K562 (cell line): Measurements from ENCODE around the gene ZNF791. TPM values are rescaled to one million over a fixed set of nuclear protein-coding genes. Genes with fewer than 3 reads are reported as not detected.
A peak's percentile ranks its signal among the peaks of the same experiment; 100 is the strongest.

ENCODE experiments used
- ASH1L ChIP-seq: fragments of 450-650 bp; IDR thresholded peaks from 2 replicates; pipeline ENCODE4 v1.6.1; 2018; ENCODE audit warnings: borderline replicate concordance, mild to moderate bottlenecking, low read depth; ENCODE audit not compliant: partially characterized antibody
- ETV5 ChIP-seq: sonication (generic); formaldehyde crosslinking; IDR thresholded peaks from 2 replicates; pipeline ENCODE4 v1.4.0; 2020; ENCODE audit warnings: low read depth, mild to moderate bottlenecking, missing genetic modification reagents
- GTF2A2 ChIP-seq: IDR thresholded peaks from 2 replicates; pipeline ENCODE4 v1.6.1; 2016; ENCODE audit warnings: mild to moderate bottlenecking, missing genetic modification characterization, missing compliant biosample characterization
- GTF2F1 ChIP-seq: IDR thresholded peaks from 2 replicates; pipeline ENCODE4 v1.6.1; 2011; ENCODE audit warnings: low read depth, low read length, improper control_type of control experiment
- NONO ChIP-seq, 2 experiments: fragments of 200-400 bp in 1 of 2; fragments of 450-650 bp in 1 of 2; formaldehyde crosslinking in 1 of 2; IDR thresholded peaks; 2 replicates each; pipeline ENCODE4 v1.6.1; 2017; ENCODE audit warnings: low read depth in 2 of 2, mild to moderate bottlenecking in 2 of 2, moderate library complexity in 2 of 2, low read length in 1 of 2
- PHF21A ChIP-seq: fragments of 450-650 bp; IDR thresholded peaks from 2 replicates; pipeline ENCODE4 v1.6.1; 2017; ENCODE audit warnings: low read depth, borderline replicate concordance
- PML ChIP-seq: IDR thresholded peaks from 2 replicates; pipeline ENCODE4 v1.6.1; 2012; ENCODE audit warnings: low read length, inconsistent platforms
- POLR2H ChIP-seq: IDR thresholded peaks from 2 replicates; pipeline ENCODE4 v1.6.1; 2016; ENCODE audit warnings: missing genetic modification characterization, low read depth, mild to moderate bottlenecking, control low read depth, missing compliant biosample characterization, moderate library complexity
- POLR3A ChIP-seq: IDR thresholded peaks from 2 replicates; pipeline ENCODE4 v1.6.1; 2011; ENCODE audit warnings: borderline replicate concordance, mild to moderate bottlenecking, moderate library complexity; ENCODE audit not compliant: insufficient read length, insufficient read depth; ENCODE audit errors: extremely low read depth
- PPARD ChIP-seq: fragments of 250-450 bp; sonication (Bioruptor Pico); IDR thresholded peaks from 2 replicates; pipeline ENCODE4 v1.8.0; 2022; ENCODE audit warnings: inconsistent platforms, mild to moderate bottlenecking, moderate library complexity
- RBM39 ChIP-seq: fragments of 200-400 bp; formaldehyde crosslinking; optimal IDR thresholded peaks from 2 replicates; pipeline ENCODE3; 2018; ENCODE audit warnings: low read depth, low read length
- SMARCC2 ChIP-seq: fragments of 450-650 bp; IDR thresholded peaks from 2 replicates; pipeline ENCODE4 v1.6.1; 2017; ENCODE audit warnings: antibody characterized with exemption, moderate library complexity, mild to moderate bottlenecking, low read depth
- TCF7L2 ChIP-seq: fragments of 150-350 bp; IDR thresholded peaks from 2 replicates; pipeline ENCODE4 v1.6.1; 2016; ENCODE audit warnings: low read depth, mild to moderate bottlenecking, low read length, moderate library complexity
- TOE1 ChIP-seq, 2 experiments: fragments of 450-650 bp in 1 of 2; sonication (generic) in 1 of 2; formaldehyde crosslinking in 1 of 2; IDR thresholded peaks; 2 replicates each; pipeline versions ENCODE4 v1.7.1 to v1.8.0; 2016 to 2022; ENCODE audit warnings: borderline replicate concordance in 2 of 2, mild to moderate bottlenecking in 2 of 2, antibody characterized with exemption in 1 of 2, inconsistent platforms in 1 of 2, low read depth in 1 of 2, missing genetic modification reagents in 1 of 2, moderate library complexity in 1 of 2
- TSC22D4 ChIP-seq: fragments of 450-650 bp; IDR thresholded peaks from 2 replicates; pipeline ENCODE4 v1.6.1; 2016; ENCODE audit warnings: missing genetic modification characterization, missing biosample characterization, control low read depth
- XRCC5 ChIP-seq: fragments of 200-400 bp; formaldehyde crosslinking; IDR thresholded peaks from 2 replicates; pipeline ENCODE4 v1.6.1; 2017; ENCODE audit warnings: low read depth, mild to moderate bottlenecking, low read length
- ZC3H8 ChIP-seq: fragments of 450-650 bp; IDR thresholded peaks from 2 replicates; pipeline ENCODE4 v1.6.1; 2017
- ZNF431 ChIP-seq: sonication (generic); formaldehyde crosslinking; IDR thresholded peaks from 2 replicates; pipeline ENCODE4 v1.8.0; 2022; ENCODE audit warnings: mild to moderate bottlenecking, missing genetic modification reagents
- ZNF77 ChIP-seq: fragments of 250-450 bp; sonication (Bioruptor Pico); IDR thresholded peaks from 2 replicates; pipeline ENCODE4 v1.5.0; 2020
- polyA plus RNA-seq, 8 experiments: library from polyadenylated mRNA; depleted of rRNA in 4 of 8; stranded (reverse) in 5 of 8; unstranded in 3 of 8; fragments of >200 nt; fragmentation: Nextera tagmentation in 2 of 8; fragmentation: Illumina TruSeq in 1 of 8; extraction: Ambion mirVana in 2 of 8; extraction: Trizol in 1 of 8; gene quantifications; 2 replicates each; pipeline versions ENCODE4 v1.2.1 to v1.2.3, GENCODE V29; 2011 to 2014; ENCODE audit warnings: inconsistent platforms in 1 of 8, missing spikeins in 1 of 8
- total RNA-seq, 7 experiments: library from RNA; depleted of rRNA in 6 of 7; stranded (reverse); fragments of >200 nt in 6 of 7; fragmentation: Illumina TruSeq in 2 of 7; extraction: Trizol in 2 of 7; gene quantifications; 2 replicates each; pipeline versions ENCODE4 v1.2.1 to v1.2.3, GENCODE V29; 2011 to 2021; ENCODE audit warnings: low replicate concordance in 1 of 7
- TF ChIP-seq, protein P1 (sequence below): fragments of 450-650 bp; IDR thresholded peaks from one replicate; pipeline ENCODE4 v1.6.1; 2018; ENCODE audit warnings: mild to moderate bottlenecking, moderate library complexity; ENCODE audit not compliant: partially characterized antibody
- TF ChIP-seq, protein P2 (sequence below): fragments of 250-450 bp; sonication (Bioruptor Pico); IDR thresholded peaks from 2 replicates; pipeline ENCODE4 v1.4.0; 2020
- TF ChIP-seq, protein P3 (sequence below): conservative IDR thresholded peaks from 2 replicates; pipeline ENCODE4 v1.6.1; 2011; ENCODE audit warnings: low read depth, mild to moderate bottlenecking, low read length; ENCODE audit not compliant: control insufficient read depth
- TF ChIP-seq, protein P4 (sequence below): IDR thresholded peaks from 2 replicates; pipeline ENCODE4 v1.6.1; 2016; ENCODE audit warnings: missing genetic modification characterization, missing compliant biosample characterization

Gene ZNF791
- total and polyA plus RNA-seq, 9 of the 15 experiments (the other 6 are each of a cell fraction or from before 2014, with no cell fraction given): 7.8 to 22.7 (median 13.1) TPM

DNA sequence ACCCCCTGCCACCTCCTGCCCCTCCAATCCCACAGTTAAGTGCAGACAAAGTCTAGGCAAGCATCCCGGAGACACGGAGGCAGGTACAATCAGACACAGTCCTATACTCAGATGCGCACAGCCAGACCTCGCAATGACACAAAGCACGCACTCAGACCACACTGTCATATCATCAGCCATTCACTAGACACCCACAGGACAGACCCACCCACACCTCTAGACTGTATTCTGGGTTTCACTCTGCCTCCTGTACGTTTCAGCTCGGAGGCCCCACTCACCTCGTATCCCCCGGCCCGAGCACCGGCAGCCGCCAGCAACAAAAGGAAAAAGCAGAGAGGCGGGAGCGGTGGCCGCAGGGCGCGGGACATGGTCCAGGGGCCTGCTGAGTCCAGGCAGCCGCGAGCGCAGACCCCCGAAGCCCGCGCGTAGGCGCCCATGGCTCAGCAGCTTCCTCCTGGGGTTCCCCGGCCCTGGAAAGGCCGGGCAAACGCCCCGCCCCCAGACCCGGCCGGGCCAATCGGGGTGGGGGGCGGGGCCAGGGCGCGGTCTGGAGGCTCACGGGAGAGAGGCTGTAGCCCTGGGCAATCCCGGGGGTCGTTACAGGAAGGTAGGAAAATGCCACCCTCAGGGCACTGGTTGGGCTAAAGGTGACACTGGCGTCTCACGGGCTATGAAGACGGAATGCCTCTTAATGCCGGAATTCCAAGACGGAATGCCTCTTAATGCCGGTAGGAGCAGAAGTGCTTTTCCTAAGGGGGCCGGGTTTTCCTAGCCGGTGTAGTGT is 55.7 kb downstream of the ZNF791 start, which contains the start of the genes MAN2B1 and WDR83 (continued):
- TF ChIP-seq, protein P1, sequence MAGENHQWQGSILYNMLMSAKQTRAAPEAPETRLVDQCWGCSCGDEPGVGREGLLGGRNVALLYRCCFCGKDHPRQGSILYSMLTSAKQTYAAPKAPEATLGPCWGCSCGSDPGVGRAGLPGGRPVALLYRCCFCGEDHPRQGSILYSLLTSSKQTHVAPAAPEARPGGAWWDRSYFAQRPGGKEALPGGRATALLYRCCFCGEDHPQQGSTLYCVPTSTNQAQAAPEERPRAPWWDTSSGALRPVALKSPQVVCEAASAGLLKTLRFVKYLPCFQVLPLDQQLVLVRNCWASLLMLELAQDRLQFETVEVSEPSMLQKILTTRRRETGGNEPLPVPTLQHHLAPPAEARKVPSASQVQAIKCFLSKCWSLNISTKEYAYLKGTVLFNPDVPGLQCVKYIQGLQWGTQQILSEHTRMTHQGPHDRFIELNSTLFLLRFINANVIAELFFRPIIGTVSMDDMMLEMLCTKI: no peak
- TF ChIP-seq, protein P2, sequence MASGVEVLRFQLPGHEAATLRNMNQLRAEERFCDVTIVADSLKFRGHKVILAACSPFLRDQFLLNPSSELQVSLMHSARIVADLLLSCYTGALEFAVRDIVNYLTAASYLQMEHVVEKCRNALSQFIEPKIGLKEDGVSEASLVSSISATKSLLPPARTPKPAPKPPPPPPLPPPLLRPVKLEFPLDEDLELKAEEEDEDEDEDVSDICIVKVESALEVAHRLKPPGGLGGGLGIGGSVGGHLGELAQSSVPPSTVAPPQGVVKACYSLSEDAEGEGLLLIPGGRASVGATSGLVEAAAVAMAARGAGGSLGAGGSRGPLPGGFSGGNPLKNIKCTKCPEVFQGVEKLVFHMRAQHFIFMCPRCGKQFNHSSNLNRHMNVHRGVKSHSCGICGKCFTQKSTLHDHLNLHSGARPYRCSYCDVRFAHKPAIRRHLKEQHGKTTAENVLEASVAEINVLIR (CRISPR knock-in tag): no peak
- TF ChIP-seq, protein P3, sequence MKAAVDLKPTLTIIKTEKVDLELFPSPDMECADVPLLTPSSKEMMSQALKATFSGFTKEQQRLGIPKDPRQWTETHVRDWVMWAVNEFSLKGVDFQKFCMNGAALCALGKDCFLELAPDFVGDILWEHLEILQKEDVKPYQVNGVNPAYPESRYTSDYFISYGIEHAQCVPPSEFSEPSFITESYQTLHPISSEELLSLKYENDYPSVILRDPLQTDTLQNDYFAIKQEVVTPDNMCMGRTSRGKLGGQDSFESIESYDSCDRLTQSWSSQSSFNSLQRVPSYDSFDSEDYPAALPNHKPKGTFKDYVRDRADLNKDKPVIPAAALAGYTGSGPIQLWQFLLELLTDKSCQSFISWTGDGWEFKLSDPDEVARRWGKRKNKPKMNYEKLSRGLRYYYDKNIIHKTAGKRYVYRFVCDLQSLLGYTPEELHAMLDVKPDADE: no peak
- TF ChIP-seq POLR2H (no peak), XRCC5 (no peak), ASH1L (no peak), PML (no peak), GTF2A2 (tag) (no peak), PHF21A (no peak), ZC3H8 (no peak), NONO (IDR thresholded peaks at IDR 0.05; ENCODE audit: low read depth in 2 of 2, low read length in 1 of 2) (no peak), TCF7L2 (no peak), RBM39 (no peak), ETV5 (CRISPR knock-in tag) (0 out of 2 replicates have a peak, but pooled peaks have one; percentile 37), GTF2F1 (no peak), TOE1 (IDR thresholded peaks at IDR 0.05; ENCODE audit: borderline replicate concordance) (no peak), TOE1 (CRISPR knock-in tag; IDR thresholded peaks at IDR 0.05; ENCODE audit: borderline replicate concordance, low read depth) (no peak), PPARD (CRISPR knock-in tag) (no peak), POLR3A (no peak), TSC22D4 (no peak), SMARCC2 (no peak; the same call in 1 of the 2 replicates), ZNF431 (CRISPR knock-in tag) (no peak), ZNF77 (CRISPR knock-in tag) (no peak)
- TF ChIP-seq, protein P4, sequence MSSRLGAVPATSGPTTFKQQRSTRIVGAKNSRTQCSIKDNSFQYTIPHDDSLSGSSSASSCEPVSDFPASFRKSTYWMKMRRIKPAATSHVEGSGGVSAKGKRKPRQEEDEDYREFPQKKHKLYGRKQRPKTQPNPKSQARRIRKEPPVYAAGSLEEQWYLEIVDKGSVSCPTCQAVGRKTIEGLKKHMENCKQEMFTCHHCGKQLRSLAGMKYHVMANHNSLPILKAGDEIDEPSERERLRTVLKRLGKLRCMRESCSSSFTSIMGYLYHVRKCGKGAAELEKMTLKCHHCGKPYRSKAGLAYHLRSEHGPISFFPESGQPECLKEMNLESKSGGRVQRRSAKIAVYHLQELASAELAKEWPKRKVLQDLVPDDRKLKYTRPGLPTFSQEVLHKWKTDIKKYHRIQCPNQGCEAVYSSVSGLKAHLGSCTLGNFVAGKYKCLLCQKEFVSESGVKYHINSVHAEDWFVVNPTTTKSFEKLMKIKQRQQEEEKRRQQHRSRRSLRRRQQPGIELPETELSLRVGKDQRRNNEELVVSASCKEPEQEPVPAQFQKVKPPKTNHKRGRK: no peak
